Heart left ventricle (tissue), 13 donors: ENCODE data around the gene GHR.

Source experiments
- CTCF ChIP-seq, 12 donors: fragments of 200-600 bp; sonication (generic) in 4 of 12; IDR thresholded peaks; one replicate each; pipeline versions ENCODE4 v1.5.0 to v1.8.0; 2018 to 2022; ENCODE audit warnings: antibody characterized with exemption in 12 of 12, mild to moderate bottlenecking in 5 of 12
- POLR2A ChIP-seq, 2 donors: fragments of 450-650 bp; IDR thresholded peaks; one replicate each; pipeline ENCODE4 v1.6.1; 2017; ENCODE audit warnings: antibody characterized with exemption in 2 of 2, mild to moderate bottlenecking in 2 of 2, moderate library complexity in 2 of 2
- donor health status: ischemic (EF 13 %, LVEDD 7.1; RV severe dilation, severe dysfunction).
- donor health status: DM: no; HTN: yes; CAD: no.
- donor health status: DM: no; HTN: no; CAD: no.
- donor health status: ischemic (EF 25% LVEDD 6.9; RV normal size, moderate dysfunction).
- donor health status: ischemic (EF 25% LVEDD 5.7; RV mildly dilated, moderate dysfunction).
- donor health status: ischemic (EF 35%, LVEDD 5.7; RV mildly dilated, moderate dysfunction).
- donor health status: nonischemic (EF 11% LVEDD 7.7; RV severe dilation, severe dysfunction).
- donor health status: DM: yes; HTN: yes; CAD: no.
- donor health status: PGD.
- donor health status: ischemic (EF 29% LVEDD 5.4; RV normal size, mild dysfunction).
- donor health status: nonischemic (EF 23%, LVEDD 6.1; RV moderate dilation, normal function).

GRCh38 chr5:42429694-42430093, 6.5 kb downstream of the GHR start:
- no peak for TF ChIP-seq CTCF (IDR thresholded peaks at IDR 0.05)
- no peak for TF ChIP-seq POLR2A (IDR thresholded peaks at IDR 0.05)
